PC-3 (cell line): ENCODE data around the gene KRT86. TPM values are rescaled to one million over a fixed set of nuclear protein-coding genes. Genes with fewer than 3 reads are reported as not detected.

ENCODE experiments used
- ATAC-seq: fragments of 200-7000 bp; cut with Tn5 transposase; 2 replicates; pipeline ENCODE4 v1.9.1; 2020; ENCODE audit warnings: mild to moderate bottlenecking, moderate library complexity
- BruUV-seq: library from RNA; stranded (reverse); fragments of 400-500 nt; replicated peaks from 2 replicates; lab custom pipeline; 2021; lab: Mats Ljungman, UMichigan
- CTCF ChIA-PET: fragments of 300-600 bp; sonication (Branson Sonifier 250); formaldehyde crosslinking; loops from one replicate; lab custom pipeline; 2022; ENCODE audit warnings: antibody characterized with exemption; lab: Charles Lee
- POLR2A ChIA-PET: fragments of 300-600 bp; sonication (Branson Sonifier 250); formaldehyde crosslinking; loops from one replicate; lab custom pipeline; 2022; ENCODE audit warnings: antibody characterized with exemption; ENCODE audit not compliant: unreplicated experiment; lab: Charles Lee
- DNase-seq: peaks from one replicate; pipeline ENCODE4 v3.0.0-alpha.2; 2015
- H2AFZ ChIP-seq: fragments of 300-600 bp; sonication (generic); 2 replicates; pipeline ENCODE4 v1.6.0; 2016; ENCODE audit warnings: antibody characterized with exemption, low read length
- H3F3A ChIP-seq: fragments of 300-600 bp; sonication (generic); one replicate; pipeline ENCODE4 v1.6.0; 2017; ENCODE audit warnings: antibody characterized with exemption, low read length, control low read depth, mild to moderate bottlenecking; ENCODE audit not compliant: unreplicated experiment
- H3K27ac ChIP-seq: fragments of 300-600 bp; sonication (generic); 2 replicates; pipeline ENCODE4 v1.5.1; 2016; ENCODE audit warnings: mild to moderate bottlenecking, low read length
- H3K27me3 ChIP-seq: fragments of 300-600 bp; sonication (generic); 2 replicates; pipeline ENCODE4 v1.6.1; 2016; ENCODE audit warnings: low read length, mixed read lengths
- H3K36me3 ChIP-seq: fragments of 300-600 bp; sonication (generic); 2 replicates; pipeline ENCODE4 v1.6.1; 2016; ENCODE audit warnings: low read depth, mixed run types, low read length, mixed read lengths
- H3K4me1 ChIP-seq: fragments of 300-600 bp; sonication (generic); 2 replicates; pipeline ENCODE4 v1.5.1; 2016; ENCODE audit warnings: low read length; ENCODE audit not compliant: insufficient read depth
- H3K4me2 ChIP-seq: fragments of 300-600 bp; sonication (generic); 2 replicates; pipeline ENCODE4 v1.6.0; 2016; ENCODE audit warnings: low read length
- H3K4me3 ChIP-seq: fragments of 300-600 bp; sonication (generic); 2 replicates; pipeline ENCODE4 v1.5.1; 2016; ENCODE audit warnings: mild to moderate bottlenecking, low read length, mixed read lengths
- H3K79me2 ChIP-seq: fragments of 300-600 bp; sonication (generic); 2 replicates; pipeline ENCODE4 v1.6.1; 2017; ENCODE audit warnings: low read length, mixed read lengths
- H3K9ac ChIP-seq: fragments of 300-600 bp; sonication (generic); 2 replicates; pipeline ENCODE4 v1.6.0; 2016; ENCODE audit warnings: mild to moderate bottlenecking, low read length
- H3K9me2 ChIP-seq: fragments of 300-600 bp; sonication (generic); replicated peaks from 2 replicates; pipeline ENCODE4 v1.6.1; 2016; ENCODE audit warnings: mixed run types, low read length, mixed read lengths
- H3K9me3 ChIP-seq: fragments of 300-600 bp; sonication (generic); 2 replicates; pipeline ENCODE4 v1.6.1; 2016; ENCODE audit warnings: low read length, mixed read lengths
- H4K20me1 ChIP-seq: fragments of 300-600 bp; sonication (generic); 2 replicates; pipeline ENCODE4 v1.6.1; 2016; ENCODE audit warnings: low read length, mixed read lengths
- CTCF ChIP-seq: fragments of 300-600 bp; sonication (generic); conservative IDR thresholded peaks from 2 replicates; pipeline ENCODE4 v1.5.1; 2017; ENCODE audit warnings: antibody characterized with exemption, low read depth, mild to moderate bottlenecking, low read length
- EZH2 ChIP-seq: fragments of 300-600 bp; sonication (generic); IDR thresholded peaks from one replicate; pipeline ENCODE4 v1.6.1; 2017; ENCODE audit warnings: antibody characterized with exemption, mild to moderate bottlenecking, low read length; ENCODE audit not compliant: unreplicated experiment
- EZH2phosphoT487 ChIP-seq: fragments of 300-600 bp; sonication (generic); IDR thresholded peaks from 2 replicates; pipeline ENCODE4 v1.6.1; 2018; ENCODE audit warnings: mild to moderate bottlenecking, antibody characterized with exemption, low read length, borderline replicate concordance
- intact Hi-C: fragments of 100-400 bp; cut with micrococcal nuclease; formaldehyde crosslinking; loops from 2 replicates; pipeline ENCODE4 v1.9.0; 2023
- total RNA-seq: library from RNA; depleted of rRNA; stranded (reverse); fragments of >200 nt; gene quantifications from 2 replicates; pipeline ENCODE4 v1.2.3, GENCODE V29; 2014

Gene KRT86
- total RNA-seq, 1 experiment from 2014 or later = 1.2 TPM

DNA sequence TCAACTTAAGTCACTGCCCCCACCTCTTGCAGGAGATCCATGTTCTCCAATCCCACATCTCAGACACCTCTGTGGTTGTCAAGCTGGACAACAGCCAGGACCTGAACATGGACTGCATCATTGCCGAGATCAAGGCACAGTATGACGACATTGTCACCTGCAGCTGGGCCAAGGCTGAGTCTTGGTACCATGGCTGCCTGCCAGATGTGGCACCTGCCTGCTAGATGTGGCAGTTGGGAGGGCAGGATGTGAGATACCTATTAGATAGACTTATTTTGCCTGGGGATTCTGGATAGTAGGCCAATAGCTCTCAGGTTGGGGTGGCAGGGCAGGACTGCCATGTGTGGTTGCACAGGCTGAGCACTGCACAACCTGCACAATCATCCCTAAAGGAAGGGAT is 7.9 kb upstream of the KRT86 start:
- Histone ChIP-seq H3F3A (no peaks in the 10 kb centered on the region), H3K4me3 (no peak overlapping the region), H3K4me2 (no peak overlapping the region), H4K20me1 (no peaks in the 10 kb centered on the region), H3K9me2 (no peaks in the 10 kb centered on the region), H3K27ac (no peak overlapping the region), H3K4me1 (no peaks in the 10 kb centered on the region), H3K36me3 (no peaks in the 10 kb centered on the region), H3K9ac (no peak overlapping the region), H3K9me3 (no peaks in the 10 kb centered on the region), H2AFZ (no peak overlapping the region), H3K79me2 (no peaks in the 10 kb centered on the region), H3K27me3 (no peaks in the 10 kb centered on the region)
- no TSS peak for BruUV-seq
- no peak for TF ChIP-seq EZH2
- no peak for TF ChIP-seq EZH2phosphoT487
- TF ChIP-seq CTCF = no peak
- ChIA-PET CTCF (no interaction called here), POLR2A (no interaction called here)
- intact Hi-C loops = no loop called here
- no peak for ATAC-seq
- no peak for DNase-seq

GRCh38 chr12:52267266-52267665 is 7.2 kb upstream of the KRT86 start:
- no peak overlapping the region for H3K27ac ChIP-seq
- H3K27me3 ChIP-seq = no peaks in the 10 kb centered on the region
- TF ChIP-seq CTCF = no peak
- TF ChIP-seq EZH2phosphoT487 = no peak
- TF ChIP-seq EZH2 = no peak
- H3K9me3 ChIP-seq = no peaks in the 10 kb centered on the region
- no peaks in the 10 kb centered on the region for H3K9me2 ChIP-seq
- H2AFZ ChIP-seq = no peak overlapping the region
- no peak overlapping the region for H3K4me2 ChIP-seq
- H3K9ac ChIP-seq = no peak overlapping the region
- ChIA-PET CTCF (no interaction called here), POLR2A (no interaction called here)
- DNase-seq (no peak), ATAC-seq (no peak)
- no peaks in the 10 kb centered on the region for H3K4me1 ChIP-seq
- H3K36me3 ChIP-seq = no peaks in the 10 kb centered on the region
- intact Hi-C loops = no loop called here
- no peak overlapping the region for H3K4me3 ChIP-seq
- no peaks in the 10 kb centered on the region for H4K20me1 ChIP-seq
- no peaks in the 10 kb centered on the region for H3K79me2 ChIP-seq
- no peaks in the 10 kb centered on the region for H3F3A ChIP-seq
- no TSS peak for BruUV-seq

DNA sequence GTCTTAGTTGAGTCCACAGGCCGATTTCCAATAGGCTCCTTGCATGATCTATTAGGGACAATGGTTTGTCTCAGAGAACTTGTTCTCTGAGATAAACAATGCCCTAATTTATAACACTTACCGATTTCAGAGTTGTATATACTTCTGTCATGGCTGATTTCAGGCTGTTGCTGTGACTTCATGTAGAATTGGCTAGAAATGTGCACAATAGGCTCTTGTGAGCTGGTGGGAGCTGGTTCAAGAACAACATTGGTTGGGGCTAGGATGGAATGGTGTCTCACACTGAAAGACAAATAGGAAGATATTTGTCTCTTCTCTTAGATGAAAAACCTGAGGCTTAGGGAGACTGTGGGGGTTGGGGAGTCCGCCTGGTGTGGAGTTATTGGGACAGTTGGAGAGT is 6.7 kb upstream of the KRT86 start:
- TF ChIP-seq EZH2phosphoT487 (no peak), EZH2 (no peak), CTCF (no peak)
- Histone ChIP-seq H3K9ac (no peak overlapping the region), H3K27ac (no peak overlapping the region), H3K9me3 (no peaks in the 10 kb centered on the region), H4K20me1 (no peaks in the 10 kb centered on the region), H3F3A (no peaks in the 10 kb centered on the region), H3K4me2 (no peak overlapping the region), H3K27me3 (no peaks in the 10 kb centered on the region), H2AFZ (no peak overlapping the region), H3K36me3 (no peaks in the 10 kb centered on the region), H3K4me1 (no peaks in the 10 kb centered on the region), H3K79me2 (no peaks in the 10 kb centered on the region), H3K9me2 (no peaks in the 10 kb centered on the region), H3K4me3 (no peak overlapping the region)
- ChIA-PET CTCF (no interaction called here), POLR2A (no interaction called here)
- DNase-seq = no peak
- ATAC-seq = no peak
- no TSS peak for BruUV-seq
- intact Hi-C loops = no loop called here
